Dendritic cell treated with granulocyte-macrophage colony-stimulating factor and Interleukin-4, amounts not matched to agents 40 ng/mL and 50 ng/mL, for 4 days (primary cell): ENCODE data around the gene PCDH15.
"Not testable (repeated sequence)": the region's sequence is repeated elsewhere in the genome, so short reads cannot be mapped to it uniquely, and the experiment has no call there.

ENCODE experiments used
- H3K27ac Mint-ChIP-seq: one replicate; pipeline ENCODE4 v1.8.0; 2022; ENCODE audit warnings: mild to moderate bottlenecking, mixed read lengths
- H3K27me3 Mint-ChIP-seq: one replicate; pipeline ENCODE4 v1.8.0; 2022; ENCODE audit warnings: mild to moderate bottlenecking, mixed read lengths
- H3K36me3 Mint-ChIP-seq: one replicate; pipeline ENCODE4 v1.8.0; 2022; ENCODE audit warnings: low read depth, mixed read lengths
- H3K4me1 Mint-ChIP-seq: one replicate; pipeline ENCODE4 v1.8.0; 2022; ENCODE audit warnings: low read depth, mixed read lengths
- H3K4me3 Mint-ChIP-seq: one replicate; pipeline ENCODE4 v1.8.0; 2022; ENCODE audit warnings: mild to moderate bottlenecking, moderate library complexity, mixed read lengths
- H3K9me3 Mint-ChIP-seq: one replicate; pipeline ENCODE4 v1.8.0; 2022; ENCODE audit warnings: mixed read lengths
- intact Hi-C: fragments of 100-400 bp; cut with micrococcal nuclease; formaldehyde crosslinking; loops from one replicate; pipeline ENCODE4 v1.15.0; 2022

Gene PCDH15

DNA sequence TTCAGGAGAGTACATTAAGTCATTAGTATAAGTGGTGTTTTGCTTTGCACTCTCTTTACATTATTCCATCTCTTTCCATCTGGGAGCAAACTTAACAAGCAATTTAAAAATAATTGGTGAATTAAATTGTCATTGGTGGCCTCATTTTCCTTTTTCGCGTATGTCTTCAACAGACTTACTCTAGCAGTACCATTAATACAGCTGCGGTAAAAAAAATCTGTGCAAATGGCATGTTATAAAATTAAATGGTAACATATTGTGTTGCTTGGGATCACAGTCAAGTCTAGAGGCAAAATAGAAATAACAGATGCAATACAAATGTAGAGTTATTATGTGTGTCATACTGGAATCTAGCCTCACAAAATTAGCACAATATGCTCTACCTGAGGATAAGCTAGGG lies 322.4 kb downstream of the PCDH15 start:
- H3K9me3 Mint-ChIP-seq: no peaks in the 10 kb centered on the region
- H3K36me3 Mint-ChIP-seq: no peaks in the 10 kb centered on the region
- no peak overlapping the region for H3K27ac Mint-ChIP-seq
- intact Hi-C loops: no loop called here
- H3K4me3 Mint-ChIP-seq: no peak overlapping the region
- H3K27me3 Mint-ChIP-seq: no peaks in the 10 kb centered on the region
- H3K4me1 Mint-ChIP-seq: no peaks in the 10 kb centered on the region

DNA sequence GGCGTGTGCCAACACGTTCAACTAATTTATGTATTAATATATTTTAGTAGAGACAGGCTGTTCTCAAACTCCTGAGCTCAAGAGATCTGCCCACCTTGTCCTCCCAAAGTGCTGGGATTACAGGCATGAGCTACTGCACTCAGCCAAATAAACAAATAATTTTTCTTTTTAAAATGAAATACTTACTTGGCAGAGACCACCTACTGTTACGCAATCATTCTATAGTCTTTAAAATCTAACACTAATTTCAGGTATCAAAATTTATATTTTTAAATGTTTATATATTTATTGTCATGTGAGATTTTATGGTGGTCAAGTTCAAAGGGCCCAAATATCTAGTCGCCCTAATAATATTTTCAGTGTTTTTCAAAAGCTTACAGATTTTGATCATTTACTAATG lies 323.3 kb downstream of the PCDH15 start:
- Mint-ChIP-seq H3K9me3 (no peaks in the 10 kb centered on the region), H3K4me1 (no peaks in the 10 kb centered on the region), H3K27ac (no peak overlapping the region), H3K4me3 (no peak overlapping the region), H3K27me3 (no peaks in the 10 kb centered on the region), H3K36me3 (no peaks in the 10 kb centered on the region)
- intact Hi-C loops: no loop called here

DNA sequence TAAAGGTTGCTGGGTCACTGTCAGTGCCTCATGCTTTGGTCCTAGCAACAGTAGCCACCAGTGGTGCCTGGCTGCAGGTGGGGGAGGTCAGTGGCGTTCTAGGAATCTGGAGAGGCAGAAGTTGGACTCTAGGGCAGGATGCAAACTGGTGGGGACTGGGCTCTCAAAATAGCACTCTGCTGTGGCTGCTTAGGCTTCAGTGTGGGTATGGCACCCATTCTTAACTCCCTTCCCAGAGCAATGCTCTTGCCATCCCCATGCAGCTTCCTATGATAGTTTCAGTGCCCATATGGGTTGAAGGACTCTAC lies 330.8 kb downstream of the PCDH15 start:
- peaks cover 7% of the 10 kb centered on the region for H3K9me3 Mint-ChIP-seq

DNA sequence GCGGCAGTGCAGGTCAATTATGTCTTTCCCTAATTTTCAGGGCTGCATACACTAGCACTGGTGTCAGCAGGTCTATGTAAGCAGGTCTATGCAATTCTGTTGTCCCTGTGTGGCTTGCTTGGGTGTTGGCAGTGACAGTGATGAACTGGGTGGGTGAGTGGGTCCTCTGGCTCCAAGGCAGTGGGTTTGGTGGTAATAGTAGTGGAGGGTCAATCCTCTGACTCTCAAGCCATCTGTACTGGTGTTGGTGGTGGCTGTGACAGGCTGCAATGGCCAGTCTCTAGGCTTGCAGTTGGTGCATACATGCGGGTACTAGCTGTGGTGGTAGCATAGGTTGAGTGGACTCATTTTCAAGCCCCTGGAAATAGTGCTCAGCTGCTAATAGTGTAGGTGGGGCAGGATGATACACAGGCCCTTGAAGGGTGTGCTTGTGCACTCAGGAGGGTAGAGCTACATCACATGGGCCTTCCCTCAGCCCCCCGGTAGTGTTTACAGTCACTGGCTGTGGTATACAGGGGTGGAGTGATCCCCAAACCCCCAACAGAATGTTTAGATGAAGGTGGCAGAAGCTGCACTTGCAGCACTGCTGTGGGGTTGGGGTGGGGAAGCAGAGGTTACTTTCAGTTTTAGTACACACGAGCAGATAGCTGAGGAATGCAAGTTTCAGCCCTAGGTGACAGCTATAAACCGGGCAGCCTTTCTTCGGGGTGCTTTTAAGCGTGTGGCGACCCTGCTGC lies 331.3 kb downstream of the PCDH15 start:
- H3K4me3 Mint-ChIP-seq: no peak overlapping the region
- no peaks in the 10 kb centered on the region for H3K4me1 Mint-ChIP-seq
- no peaks in the 10 kb centered on the region for H3K36me3 Mint-ChIP-seq
- intact Hi-C loops: no loop called here
- H3K9me3 Mint-ChIP-seq: peaks cover 7% of the 10 kb centered on the region
- no peak overlapping the region for H3K27ac Mint-ChIP-seq
- no peaks in the 10 kb centered on the region for H3K27me3 Mint-ChIP-seq

More for the DNA sequence above, 330.8 kb downstream of the PCDH15 start:
- intact Hi-C loops: no loop called here
- H3K4me1 Mint-ChIP-seq: no peaks in the 10 kb centered on the region
- H3K27ac Mint-ChIP-seq: no peak overlapping the region
- no peaks in the 10 kb centered on the region for H3K27me3 Mint-ChIP-seq
- no peaks in the 10 kb centered on the region for H3K36me3 Mint-ChIP-seq
- no peak overlapping the region for H3K4me3 Mint-ChIP-seq

DNA sequence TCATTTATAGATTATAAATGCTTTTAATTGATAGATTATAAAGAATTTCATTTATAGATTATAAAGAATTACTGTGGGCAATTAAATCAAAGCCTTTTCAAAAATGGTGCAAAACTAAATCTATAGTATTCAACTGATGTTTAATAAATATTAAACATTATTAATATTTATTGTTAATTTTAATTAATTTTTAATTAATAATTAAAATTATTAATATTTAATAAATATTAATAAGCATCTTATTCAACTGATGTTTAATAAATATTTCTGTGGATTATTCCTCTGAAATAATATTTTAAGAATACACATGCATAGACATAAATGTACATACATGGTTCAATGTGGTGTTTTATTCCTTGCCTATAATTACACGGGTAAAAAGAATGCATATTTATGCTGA lies 346.8 kb downstream of the PCDH15 start:
- Mint-ChIP-seq H3K9me3 (peaks cover 31% of the 10 kb centered on the region), H3K36me3 (no peaks in the 10 kb centered on the region), H3K4me3 (no peak overlapping the region), H3K4me1 (no peaks in the 10 kb centered on the region), H3K27ac (no peak overlapping the region), H3K27me3 (no peaks in the 10 kb centered on the region)
- intact Hi-C loops: no loop called here

DNA sequence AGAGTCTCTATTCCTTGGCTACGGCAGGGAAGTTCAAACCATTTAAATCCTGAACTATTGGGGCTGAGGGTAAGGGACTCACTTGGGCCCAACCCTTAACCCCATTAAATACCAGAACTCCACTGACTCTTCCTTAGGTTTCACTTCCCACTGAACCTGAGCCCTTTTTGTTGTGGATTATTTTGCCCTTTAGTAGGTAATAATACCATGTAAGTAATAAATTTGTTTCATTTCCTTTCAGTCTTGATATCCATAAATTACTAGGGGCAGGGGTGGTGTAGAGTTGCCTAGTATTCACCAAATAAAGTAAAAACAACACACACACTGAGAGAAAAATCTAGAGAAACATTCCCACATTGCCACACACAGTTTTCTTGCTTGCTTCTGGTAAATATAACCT lies 352.0 kb downstream of the PCDH15 start:
- H3K9me3 Mint-ChIP-seq: peaks cover 7% of the 10 kb centered on the region
- no peaks in the 10 kb centered on the region for H3K27me3 Mint-ChIP-seq
- no peaks in the 10 kb centered on the region for H3K4me1 Mint-ChIP-seq
- H3K27ac Mint-ChIP-seq: no peak overlapping the region
- H3K4me3 Mint-ChIP-seq: no peak overlapping the region
- no peaks in the 10 kb centered on the region for H3K36me3 Mint-ChIP-seq
- intact Hi-C loops: no loop called here

DNA sequence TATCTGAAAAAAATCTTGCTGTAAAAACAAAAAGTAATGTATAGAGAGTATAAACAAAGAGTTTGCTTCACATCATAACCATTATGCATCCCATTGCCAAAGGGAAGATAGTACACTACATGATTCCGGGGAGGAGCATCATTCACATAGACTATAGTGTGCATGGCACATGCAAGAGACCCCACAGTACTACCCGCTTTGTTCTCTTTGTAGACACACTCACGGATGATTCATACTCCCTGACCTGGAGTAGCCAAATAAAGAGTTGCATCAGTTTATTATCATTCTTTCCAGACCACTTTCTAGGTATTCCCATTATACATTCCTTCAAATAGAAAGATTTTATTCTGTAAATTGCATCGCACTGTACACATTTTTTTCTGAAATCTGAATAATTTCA lies 356.9 kb downstream of the PCDH15 start:
- intact Hi-C loops: no loop called here
- Mint-ChIP-seq H3K9me3 (no peaks in the 10 kb centered on the region), H3K4me3 (no peak overlapping the region), H3K27ac (no peak overlapping the region), H3K36me3 (no peaks in the 10 kb centered on the region), H3K27me3 (no peaks in the 10 kb centered on the region), H3K4me1 (no peaks in the 10 kb centered on the region)

DNA sequence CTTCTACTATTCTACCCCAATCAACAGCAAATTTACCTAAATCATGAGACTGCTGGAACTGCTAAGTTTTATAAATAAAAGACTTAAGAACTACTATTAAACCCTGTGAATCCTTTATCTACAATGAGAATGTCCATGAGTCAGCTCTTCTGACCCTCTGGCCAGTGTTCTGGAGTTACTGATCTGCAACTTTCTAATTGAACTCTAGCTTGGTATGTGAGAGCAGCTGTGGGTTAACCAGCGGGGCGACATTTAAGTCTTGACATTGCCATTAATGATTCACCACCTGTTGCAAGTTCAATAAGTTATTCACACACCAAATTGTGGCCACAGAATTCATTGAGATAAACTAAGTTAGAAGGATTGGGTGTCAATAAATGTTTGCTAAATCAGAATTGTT lies 359.8 kb downstream of the PCDH15 start:
- Mint-ChIP-seq H3K4me1 (no peaks in the 10 kb centered on the region), H3K36me3 (no peaks in the 10 kb centered on the region), H3K27me3 (no peaks in the 10 kb centered on the region), H3K9me3 (no peaks in the 10 kb centered on the region), H3K27ac (no peak overlapping the region), H3K4me3 (no peak overlapping the region)
- intact Hi-C loops: no loop called here

DNA sequence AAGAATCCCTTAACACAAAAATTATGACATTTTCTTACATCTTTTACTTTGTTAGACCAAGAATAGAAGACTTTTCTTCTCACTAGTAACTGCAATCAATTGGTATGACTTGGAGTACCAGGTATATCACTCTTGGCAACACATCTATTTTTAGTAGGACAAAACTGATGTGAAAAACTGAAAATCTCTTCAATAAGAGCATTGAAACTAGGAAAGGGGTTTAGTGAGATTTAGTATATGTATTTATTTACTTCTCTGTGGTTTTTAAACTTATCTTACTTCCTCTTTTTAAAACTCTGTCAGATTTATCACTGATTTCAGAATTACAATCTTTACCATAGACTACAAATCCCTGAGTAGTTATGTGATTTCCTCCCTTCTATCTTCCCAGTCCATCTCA lies 366.2 kb downstream of the PCDH15 start:
- H3K27ac Mint-ChIP-seq: no peak overlapping the region
- H3K4me3 Mint-ChIP-seq: no peak overlapping the region
- H3K4me1 Mint-ChIP-seq: no peaks in the 10 kb centered on the region
- no peaks in the 10 kb centered on the region for H3K36me3 Mint-ChIP-seq
- intact Hi-C loops: no loop called here
- no peaks in the 10 kb centered on the region for H3K27me3 Mint-ChIP-seq
- H3K9me3 Mint-ChIP-seq: no peaks in the 10 kb centered on the region

DNA sequence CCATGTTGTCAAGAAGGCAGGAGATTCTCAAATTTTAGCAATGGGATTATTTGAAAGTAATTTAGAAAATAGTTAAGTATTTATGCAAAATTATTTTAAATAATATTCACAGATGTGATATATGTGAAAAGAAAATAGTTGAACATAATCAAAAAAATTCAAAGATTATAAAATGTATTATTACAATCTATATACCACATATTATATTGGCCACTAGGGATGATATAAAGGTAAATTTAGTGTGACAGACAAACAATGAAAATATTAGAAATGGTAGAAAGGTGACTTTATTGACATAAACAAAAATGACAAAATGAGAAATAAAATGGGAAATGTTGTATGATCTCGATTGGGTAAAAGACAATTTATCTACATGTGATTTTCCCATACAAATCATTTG lies 385.5 kb downstream of the PCDH15 start:
- Mint-ChIP-seq H3K27me3 (no peaks in the 10 kb centered on the region), H3K36me3 (no peaks in the 10 kb centered on the region), H3K27ac (no peak overlapping the region), H3K9me3 (no peaks in the 10 kb centered on the region), H3K4me1 (no peaks in the 10 kb centered on the region), H3K4me3 (no peak overlapping the region)
- intact Hi-C loops: no loop called here

DNA sequence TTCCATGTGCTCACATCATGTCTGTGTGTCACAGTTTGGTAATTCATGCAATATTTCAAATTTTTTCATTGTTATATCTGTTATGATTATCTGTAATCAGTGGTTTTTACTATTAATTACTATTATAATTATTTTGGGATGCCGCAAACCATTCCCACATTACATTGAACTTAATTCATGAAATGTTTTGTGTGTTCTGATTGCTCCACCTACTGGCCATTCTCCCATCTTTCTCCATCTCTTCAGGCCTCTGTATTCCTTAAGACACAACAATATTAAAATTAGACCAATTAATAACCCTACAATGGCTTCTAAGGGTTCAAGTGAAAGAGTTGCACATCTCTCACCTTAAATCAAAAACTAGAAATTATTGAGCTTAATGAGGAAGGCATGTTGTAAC lies 398.5 kb downstream of the PCDH15 start:
- Mint-ChIP-seq H3K9me3 (no peaks in the 10 kb centered on the region), H3K4me1 (no peaks in the 10 kb centered on the region), H3K36me3 (no peaks in the 10 kb centered on the region), H3K27ac (no peak overlapping the region), H3K27me3 (no peaks in the 10 kb centered on the region), H3K4me3 (no peak overlapping the region)
- intact Hi-C loops: loop anchor here (5.0 kb wide), 2 partner anchors 565 to 800 kb away; no protein-coding TSS in a partner anchor

DNA sequence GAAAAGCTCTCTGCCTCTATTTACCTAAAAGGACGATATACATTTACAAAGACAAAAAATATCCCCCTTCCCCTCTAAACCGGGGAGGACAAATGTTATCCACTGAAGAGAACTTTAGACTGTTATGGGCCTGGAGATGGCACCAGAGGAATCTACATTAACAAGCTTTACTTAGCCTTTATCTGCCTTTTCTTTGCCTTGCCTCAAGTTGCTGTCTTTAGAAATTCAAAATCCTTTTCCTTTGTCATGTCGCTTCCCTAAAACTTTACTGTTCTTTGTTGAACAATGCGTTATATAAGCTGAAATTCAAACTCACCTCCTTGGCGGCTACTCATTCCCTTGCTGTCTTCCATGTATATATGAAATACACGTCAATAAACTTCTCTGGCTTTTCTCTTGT lies 405.0 kb downstream of the PCDH15 start:
- no peak overlapping the region for H3K27ac Mint-ChIP-seq

DNA sequence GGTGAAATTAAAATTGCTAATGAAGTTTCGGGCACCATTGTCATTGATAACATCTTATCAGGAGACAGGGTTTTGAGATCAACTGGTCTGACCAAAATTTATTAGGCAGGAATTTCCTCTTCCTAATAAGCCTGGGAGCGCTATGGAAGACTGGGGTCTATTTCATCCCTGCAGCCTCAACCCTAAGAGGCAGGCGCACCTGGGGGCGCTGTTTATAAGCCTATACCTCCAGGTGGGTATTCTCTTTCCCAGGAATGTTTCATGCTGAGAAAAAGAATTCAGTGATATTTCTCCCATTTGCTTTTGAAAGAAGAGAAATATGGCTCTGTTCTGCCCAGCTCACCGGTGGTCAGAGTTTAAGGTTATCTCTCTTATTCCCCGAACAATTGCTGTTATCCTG lies 406.4 kb downstream of the PCDH15 start:
- intact Hi-C loops, H3K4me3 Mint-ChIP-seq, H3K27ac Mint-ChIP-seq, H3K4me1 Mint-ChIP-seq, H3K36me3 Mint-ChIP-seq, H3K9me3 Mint-ChIP-seq, H3K27me3 Mint-ChIP-seq: not testable (repeated sequence)

More for the DNA sequence above, 405.0 kb downstream of the PCDH15 start:
- Mint-ChIP-seq H3K27me3 (no peaks in the 10 kb centered on the region), H3K4me3 (no peak overlapping the region), H3K9me3 (peaks cover 9% of the 10 kb centered on the region), H3K4me1 (no peaks in the 10 kb centered on the region), H3K36me3 (no peaks in the 10 kb centered on the region)
- intact Hi-C loops: no loop called here

DNA sequence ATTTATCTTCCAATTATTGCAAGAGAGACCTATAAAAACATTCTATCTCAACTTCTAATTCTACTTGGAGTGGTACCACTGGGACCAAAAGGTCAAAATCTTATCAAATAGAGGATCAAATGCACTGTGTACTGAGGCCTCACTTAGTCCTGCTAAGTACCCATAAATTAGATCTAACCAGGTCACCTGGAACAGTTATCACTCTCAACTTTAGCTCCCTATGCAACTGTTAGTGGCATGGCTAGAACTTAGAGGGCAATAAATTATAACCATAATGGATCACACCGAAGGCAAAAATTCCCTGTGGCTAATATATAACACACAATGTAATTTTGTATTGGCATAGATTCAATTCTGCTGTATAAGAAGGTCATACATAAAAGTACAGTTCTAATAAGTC lies 428.9 kb downstream of the PCDH15 start:
- no peaks in the 10 kb centered on the region for H3K27me3 Mint-ChIP-seq
- intact Hi-C loops: no loop called here

DNA sequence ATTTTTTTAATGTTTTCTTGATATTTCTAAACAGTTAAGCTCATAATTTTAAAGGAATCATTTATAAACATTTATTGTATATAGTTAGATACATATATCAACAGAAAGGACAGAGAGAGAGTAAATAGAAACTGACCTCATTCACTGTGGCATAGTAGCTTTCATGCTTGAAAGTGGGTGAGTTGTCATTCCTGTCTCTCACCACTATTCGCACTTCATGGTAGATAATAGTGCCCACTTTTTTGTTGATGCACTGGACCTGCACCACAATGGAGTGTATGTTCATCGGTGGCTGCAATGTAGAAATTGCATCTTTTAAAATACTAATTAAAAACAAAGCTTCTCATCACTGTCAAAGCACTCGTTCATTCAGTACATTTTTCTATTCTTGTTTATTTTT lies 432.0 kb downstream of the PCDH15 start:
- H3K27me3 Mint-ChIP-seq: no peaks in the 10 kb centered on the region
- H3K4me3 Mint-ChIP-seq: no peak overlapping the region
- no peaks in the 10 kb centered on the region for H3K36me3 Mint-ChIP-seq
- H3K27ac Mint-ChIP-seq: no peak overlapping the region
- intact Hi-C loops: no loop called here
- H3K4me1 Mint-ChIP-seq: no peaks in the 10 kb centered on the region
- H3K9me3 Mint-ChIP-seq: no peaks in the 10 kb centered on the region

More for the DNA sequence above, 428.9 kb downstream of the PCDH15 start:
- no peak overlapping the region for H3K4me3 Mint-ChIP-seq
- no peaks in the 10 kb centered on the region for H3K9me3 Mint-ChIP-seq
- H3K27ac Mint-ChIP-seq: no peak overlapping the region
- H3K36me3 Mint-ChIP-seq: no peaks in the 10 kb centered on the region
- no peaks in the 10 kb centered on the region for H3K4me1 Mint-ChIP-seq
